ENCODE measurements around the gene SHROOM4.

The SHROOM4 gene

GRCh38 chrX:50707405-50707804 is 106.6 kb downstream of the SHROOM4 start:
- DNase-seq: no peak

- DNase-seq: no peak
Measured at GRCh38 chrX:50705042-50705441, 109.0 kb downstream of the SHROOM4 start.

GRCh38 chrX:50704360-50704759 is 109.6 kb downstream of the SHROOM4 start:
- no peak for DNase-seq

DNA sequence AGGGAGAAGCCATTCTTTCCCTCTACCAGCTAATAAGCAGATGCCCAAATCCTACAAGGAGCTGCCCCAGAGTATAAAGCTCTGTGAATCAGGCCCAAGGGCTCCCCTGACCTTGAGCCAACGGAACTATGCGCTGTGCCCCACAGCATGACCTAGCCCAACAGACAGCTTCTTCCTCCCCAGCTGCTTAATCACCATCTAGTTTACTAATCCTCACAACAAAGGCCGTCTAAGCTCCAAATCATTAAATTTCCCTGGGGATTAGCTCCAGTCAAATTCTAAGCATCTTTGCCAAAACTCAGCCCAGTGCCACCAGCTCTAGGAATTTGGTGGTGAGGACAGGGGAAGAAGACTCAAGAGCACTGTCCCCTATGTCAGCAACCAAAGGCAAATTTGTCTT is 113.1 kb downstream of the SHROOM4 start:
- no peak for DNase-seq

GRCh38 chrX:50698944-50699343 is 115.0 kb downstream of the SHROOM4 start:
- no peak for DNase-seq

- DNase-seq: peak; percentile 11
Measured at GRCh38 chrX:50697691-50698090, 116.3 kb downstream of the SHROOM4 start.

- DNase-seq: peak; percentile 80
Measured at GRCh38 chrX:50691820-50692219, 122.2 kb downstream of the SHROOM4 start.

- DNase-seq: no peak
Measured at GRCh38 chrX:50684871-50685270, 129.1 kb downstream of the SHROOM4 start.

DNA sequence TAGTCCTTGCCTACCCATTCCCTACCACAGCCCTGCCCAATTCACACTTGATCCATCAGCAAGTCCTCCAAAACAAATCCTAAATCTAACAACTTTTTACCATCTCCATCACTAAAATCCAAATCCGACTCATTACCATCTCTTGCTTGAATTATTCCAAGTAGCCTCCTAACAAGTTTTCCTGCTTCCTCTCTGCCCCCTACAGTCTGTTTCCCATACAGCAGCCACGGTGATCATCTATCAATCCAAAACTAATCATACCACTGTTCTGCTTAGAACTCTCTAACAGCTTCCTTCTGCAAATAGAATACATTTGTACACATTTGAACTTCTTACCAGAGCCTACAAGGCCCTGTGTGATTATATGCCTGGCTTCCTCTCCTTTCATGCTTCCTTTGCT is 133.0 kb downstream of the SHROOM4 start:
- peak; percentile 36 for DNase-seq

DNA sequence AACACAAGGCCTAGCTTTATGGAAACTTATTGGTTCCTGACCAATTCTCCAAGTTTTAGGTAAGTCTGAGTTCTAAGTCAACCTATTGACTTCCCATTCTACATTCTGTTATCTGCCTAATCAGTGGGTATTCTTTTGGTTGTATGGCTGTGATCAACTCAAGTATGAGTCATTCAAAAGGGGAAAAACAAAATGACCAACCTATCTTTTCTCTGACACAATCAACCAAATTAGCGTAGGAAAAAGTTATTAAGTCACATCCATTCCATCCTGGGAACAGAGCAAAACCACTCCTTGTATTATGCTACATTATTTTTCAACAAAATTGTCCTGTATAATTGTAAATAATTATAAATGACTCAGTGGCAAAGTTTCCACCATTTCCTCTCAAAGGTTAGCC is 136.2 kb downstream of the SHROOM4 start:
- DNase-seq: no peak

GRCh38 chrX:50671661-50672060 is 142.3 kb downstream of the SHROOM4 start:
- no peak for DNase-seq

- DNase-seq: no peak
Measured at GRCh38 chrX:50668860-50669259, 145.1 kb downstream of the SHROOM4 start.

- DNase-seq: no peak
Measured at GRCh38 chrX:50648156-50648555, 165.8 kb downstream of the SHROOM4 start.

GRCh38 chrX:50644496-50644895 is 169.5 kb downstream of the SHROOM4 start:
- no peak for DNase-seq

DNA sequence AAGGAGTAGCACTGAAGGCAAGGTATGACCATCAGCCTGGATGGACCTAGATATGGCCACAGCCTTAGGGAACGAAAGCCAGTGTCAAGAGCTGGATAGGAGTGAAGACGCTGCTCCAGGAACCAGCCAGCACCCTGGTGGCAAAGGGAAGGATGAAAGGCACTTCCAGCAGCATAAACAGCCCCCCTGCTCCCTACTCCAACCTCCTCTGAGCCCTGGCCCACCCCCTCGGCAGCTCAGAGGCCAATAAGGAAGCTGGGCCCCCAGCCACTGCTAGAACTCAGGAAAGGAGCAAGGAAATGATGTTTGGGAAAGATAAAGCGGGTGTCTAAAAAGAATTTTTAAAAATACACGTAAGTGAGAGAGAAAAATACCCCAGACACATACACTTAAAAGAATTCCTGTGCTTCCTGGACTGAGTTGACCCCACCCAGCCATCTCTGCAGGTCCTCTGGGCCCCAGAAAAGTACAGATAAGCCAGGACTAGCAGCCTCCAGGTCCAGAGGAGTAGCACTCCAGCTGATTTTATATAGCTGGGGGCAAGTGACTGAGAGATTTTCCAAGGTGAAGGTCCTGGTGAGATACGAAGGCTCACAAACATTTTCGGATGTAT is 170.4 kb downstream of the SHROOM4 start:
- no peak for DNase-seq

DNA sequence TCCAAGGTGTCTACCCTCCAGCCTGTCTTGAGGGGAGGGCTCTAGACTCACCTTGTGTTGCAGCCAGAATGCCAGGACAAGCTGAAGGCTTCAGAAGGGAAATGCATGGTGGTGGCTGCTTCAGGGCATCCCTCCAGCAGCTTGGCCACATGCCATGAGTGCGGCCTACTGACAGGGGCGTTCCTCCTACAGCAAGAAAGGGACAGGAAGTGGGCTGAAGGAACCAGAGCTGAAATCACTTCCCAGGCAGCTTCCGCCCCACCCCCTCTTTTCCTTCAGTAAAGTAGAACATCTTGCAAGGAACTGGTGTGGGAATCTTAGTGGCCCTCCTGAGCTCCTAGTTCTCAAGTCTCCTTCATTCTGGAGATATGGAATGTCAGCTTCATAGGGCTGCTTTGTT is 175.9 kb downstream of the SHROOM4 start:
- DNase-seq: no peak

GRCh38 chrX:50635817-50636365 is 178.1 kb downstream of the SHROOM4 start:
- DNase-seq: peak; percentile 52

- no peak for DNase-seq
Measured at GRCh38 chrX:50635162-50635561, 178.8 kb downstream of the SHROOM4 start.

DNA sequence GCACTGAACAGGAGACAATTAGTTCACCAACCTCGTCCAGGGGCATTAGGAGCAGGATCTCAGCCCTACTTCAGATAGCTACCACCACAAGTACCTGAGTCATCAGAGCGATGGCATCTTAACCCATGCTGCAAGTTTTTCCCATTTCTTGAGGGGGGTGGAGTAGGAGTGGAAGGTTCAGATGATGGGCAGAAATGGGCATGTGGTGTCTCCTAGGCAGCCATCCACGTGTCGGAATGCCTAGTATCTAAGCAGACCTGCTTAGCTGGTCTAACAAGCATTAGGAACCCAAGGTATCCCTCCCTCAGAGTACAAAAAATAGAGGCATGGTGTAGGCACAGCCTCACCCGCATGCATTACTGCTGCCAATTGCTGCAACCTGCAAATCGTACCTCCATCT is 184.2 kb downstream of the SHROOM4 start:
- peak; percentile 4 for DNase-seq

DNA sequence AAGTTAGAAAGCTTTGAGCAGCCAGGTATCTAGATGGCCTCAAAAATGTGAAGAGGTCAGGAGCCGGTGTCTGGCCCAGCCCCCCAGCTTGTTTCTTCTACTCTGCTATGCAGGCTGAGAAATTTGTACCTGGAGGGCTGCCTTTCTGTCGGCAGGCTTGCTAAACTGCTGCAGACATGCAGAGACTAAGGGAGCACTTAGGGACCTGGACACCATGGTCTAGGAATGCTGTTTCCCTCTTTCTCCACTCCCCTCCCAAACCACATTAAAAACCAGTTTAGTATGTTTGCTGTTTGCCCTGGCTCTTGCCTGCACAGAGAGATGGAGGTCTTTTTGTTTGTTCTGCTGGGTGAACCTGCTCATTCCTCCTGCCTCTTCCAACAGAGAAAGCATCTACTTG is 186.3 kb downstream of the SHROOM4 start:
- no peak for DNase-seq

DNA sequence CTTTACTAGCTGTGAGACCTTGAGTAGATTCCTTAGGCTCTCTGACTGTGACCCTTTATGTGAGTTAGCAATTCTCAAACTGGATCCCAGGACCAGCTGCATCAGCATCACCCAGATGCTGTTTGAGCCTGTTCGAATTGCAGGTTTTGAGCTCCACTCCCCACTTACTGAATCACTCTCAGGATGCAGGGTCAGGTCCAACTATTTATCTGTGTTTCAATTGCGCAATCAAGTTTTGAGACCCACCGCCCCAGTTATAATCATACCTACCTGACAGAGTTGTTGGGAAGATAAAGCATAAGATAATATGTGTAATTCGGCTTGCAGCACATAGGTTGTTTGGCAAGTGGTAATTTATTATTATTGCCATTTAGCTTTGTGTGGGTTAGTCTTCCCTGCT is 187.6 kb downstream of the SHROOM4 start:
- DNase-seq: no peak

GRCh38 chrX:50622751-50623150 is 191.2 kb downstream of the SHROOM4 start:
- DNase-seq: no peak

DNA sequence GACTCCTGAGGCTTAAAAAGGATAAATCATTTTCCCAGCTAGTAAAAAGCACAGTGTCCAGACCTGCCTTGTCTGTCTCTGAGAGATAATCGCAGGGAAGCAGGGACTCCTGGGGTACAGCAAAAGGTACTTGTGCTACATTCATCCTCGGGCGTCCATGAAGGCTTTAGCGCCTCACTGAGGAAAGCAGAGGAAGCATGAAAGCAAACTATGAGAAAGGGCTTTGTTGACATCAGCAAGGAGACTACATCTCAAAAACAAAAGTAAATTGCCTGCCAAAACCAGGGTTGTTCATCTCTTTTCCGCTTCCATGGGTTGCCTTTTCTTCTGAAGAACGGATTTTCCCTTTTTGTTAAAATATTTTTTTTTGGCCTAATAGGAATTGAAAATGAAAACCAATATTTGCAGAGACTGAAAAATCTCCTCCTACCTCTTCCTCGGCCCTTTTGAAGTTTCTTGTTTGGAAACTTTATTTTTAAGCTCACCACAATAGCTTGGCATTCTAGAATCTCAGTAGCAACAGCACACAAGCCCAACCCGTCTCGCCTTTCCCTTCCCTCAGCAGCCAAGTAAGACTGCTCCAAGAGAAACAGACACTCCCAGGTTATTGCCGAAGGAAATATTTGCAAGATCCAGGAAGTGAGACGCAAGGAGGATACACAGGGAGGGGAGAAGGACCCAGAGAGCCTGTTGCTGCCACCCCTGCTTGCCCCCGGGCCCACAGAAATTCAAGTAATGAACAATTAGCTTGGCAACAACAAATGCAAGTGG is 195.0 kb downstream of the SHROOM4 start:
- no peak for DNase-seq

GRCh38 chrX:50617183-50617582 is 196.8 kb downstream of the SHROOM4 start:
- DNase-seq: no peak

Measured in DMS53 (cell line).